HepG2 (cell line): ENCODE results near the gene AKT2. TPM values are rescaled to one million over a fixed set of nuclear protein-coding genes. Genes with fewer than 3 reads are reported as not detected.
A peak's percentile ranks its signal among the peaks of the same experiment; 100 is the strongest.

Experiments used
- DBP ChIP-seq: sonication (generic); formaldehyde crosslinking; IDR thresholded peaks from 2 replicates; pipeline ENCODE4 v1.4.0; 2020; ENCODE audit warnings: missing genetic modification reagents; ENCODE audit errors: not compliant biosample characterization
- E2F1 ChIP-seq: sonication (generic); formaldehyde crosslinking; IDR thresholded peaks from 2 replicates; pipeline ENCODE4 v1.5.0; 2020; ENCODE audit warnings: missing genetic modification reagents
- ELF1 ChIP-seq: sonication (generic); formaldehyde crosslinking; IDR thresholded peaks from 2 replicates; pipeline ENCODE4 v1.4.0; 2020; ENCODE audit warnings: missing genetic modification reagents
- FLYWCH1 ChIP-seq: sonication (generic); formaldehyde crosslinking; IDR thresholded peaks from 2 replicates; pipeline ENCODE4 v1.8.1; 2023; ENCODE audit warnings: mild to moderate bottlenecking, missing genetic modification reagents
- FUBP1 ChIP-seq: sonication (generic); formaldehyde crosslinking; IDR thresholded peaks from 2 replicates; pipeline ENCODE4 v1.5.1; 2020; ENCODE audit warnings: missing genetic modification reagents, mild to moderate bottlenecking, borderline replicate concordance
- GFI1 ChIP-seq: sonication (generic); formaldehyde crosslinking; IDR thresholded peaks from 2 replicates; pipeline ENCODE4 v1.5.0; 2020; ENCODE audit warnings: missing genetic modification reagents, mild to moderate bottlenecking, borderline replicate concordance
- JDP2 ChIP-seq: sonication (generic); formaldehyde crosslinking; IDR thresholded peaks from 2 replicates; pipeline ENCODE4 v1.8.1; 2022; ENCODE audit warnings: missing genetic modification reagents, borderline replicate concordance
- KAT2B ChIP-seq: fragments of 150-350 bp; IDR thresholded peaks from 2 replicates; pipeline ENCODE4 v1.6.1; 2014; ENCODE audit warnings: low read depth, low read length, borderline replicate concordance
- KLF12 ChIP-seq: sonication (generic); formaldehyde crosslinking; IDR thresholded peaks from 2 replicates; pipeline ENCODE4 v1.4.0; 2020; ENCODE audit warnings: missing genetic modification reagents, borderline replicate concordance
- LRRFIP1 ChIP-seq: sonication (generic); formaldehyde crosslinking; conservative IDR thresholded peaks from 2 replicates; pipeline ENCODE4 v1.4.0; 2020; ENCODE audit warnings: missing genetic modification reagents
- MAFF ChIP-seq: IDR thresholded peaks from 2 replicates; pipeline ENCODE4 v1.6.1; 2011; ENCODE audit warnings: low read depth, low read length, improper control_type of control experiment
- NR2F1 ChIP-seq, 2 experiments: fragments of 450-650 bp in 1 of 2; formaldehyde crosslinking in 1 of 2; IDR thresholded peaks; 2 replicates each; pipeline versions ENCODE4 v1.5.0 to v1.6.1; 2016 to 2020; ENCODE audit warnings: mild to moderate bottlenecking in 1 of 2, missing compliant biosample characterization in 1 of 2, missing genetic modification reagents in 1 of 2, moderate library complexity in 1 of 2
- RNF2 ChIP-seq: fragments of 450-650 bp; conservative IDR thresholded peaks from 2 replicates; pipeline ENCODE4 v1.6.1; 2016; ENCODE audit warnings: low read depth
- SNAI1 ChIP-seq: sonication (generic); formaldehyde crosslinking; IDR thresholded peaks from 2 replicates; pipeline ENCODE4 v1.5.0; 2020; ENCODE audit warnings: mild to moderate bottlenecking, missing genetic modification reagents, borderline replicate concordance
- TEAD3 ChIP-seq: optimal IDR thresholded peaks from 2 replicates; pipeline ENCODE3; 2016; ENCODE audit warnings: borderline replicate concordance
- THAP8 ChIP-seq: sonication (generic); formaldehyde crosslinking; IDR thresholded peaks from 2 replicates; pipeline ENCODE4 v1.5.1; 2020; ENCODE audit warnings: missing genetic modification reagents, mild to moderate bottlenecking, borderline replicate concordance
- TSC22D2 ChIP-seq: sonication (generic); formaldehyde crosslinking; IDR thresholded peaks from 2 replicates; pipeline ENCODE4 v1.5.1; 2020; ENCODE audit warnings: missing genetic modification reagents, mild to moderate bottlenecking, borderline replicate concordance
- YY1 ChIP-seq: IDR thresholded peaks from 2 replicates; pipeline ENCODE4 v1.6.1; 2011; ENCODE audit warnings: low read length, low read depth, moderate library complexity, mild to moderate bottlenecking; ENCODE audit not compliant: insufficient read depth, insufficient replicate concordance
- ZBTB42 ChIP-seq: sonication (generic); formaldehyde crosslinking; IDR thresholded peaks from 2 replicates; pipeline ENCODE4 v1.5.0; 2020; ENCODE audit warnings: mild to moderate bottlenecking, missing genetic modification reagents
- ZNF251 ChIP-seq: sonication (generic); formaldehyde crosslinking; IDR thresholded peaks from 2 replicates; pipeline ENCODE4 v1.9.0; 2021; ENCODE audit warnings: mild to moderate bottlenecking, missing genetic modification reagents
- ZNF660 ChIP-seq: sonication (generic); formaldehyde crosslinking; IDR thresholded peaks from 2 replicates; pipeline ENCODE4 v1.5.1; 2020; ENCODE audit warnings: mild to moderate bottlenecking, low read depth, missing genetic modification reagents, borderline replicate concordance
- polyA plus RNA-seq, 8 experiments: library from polyadenylated mRNA; depleted of rRNA in 3 of 8; stranded (reverse) in 7 of 8; unstranded in 1 of 8; fragments of >200 nt; fragmentation: Illumina TruSeq in 4 of 8; extraction: Trizol in 4 of 8; gene quantifications; 2 replicates each; pipeline versions ENCODE4 v1.2.1 to v1.2.3, GENCODE V29; 2011 to 2016; ENCODE audit warnings: low read depth in 4 of 8, missing spikeins in 1 of 8, mixed read lengths in 1 of 8; ENCODE audit not compliant: insufficient read depth in 1 of 8
- total RNA-seq, 5 experiments: library from RNA; depleted of rRNA; stranded (reverse); fragments of >200 nt; fragmentation: Illumina TruSeq; extraction: Trizol; gene quantifications; 2 replicates each; pipeline ENCODE4 v1.2.3, GENCODE V29; 2016; ENCODE audit warnings: low read depth in 1 of 5

AKT2 gene
- total and polyA plus RNA-seq, 2 of the 13 experiments (the other 11 are each of a cell fraction or from before 2014, with no cell fraction given): 82.1 to 173 TPM

GRCh38 chr19:40283414-40284250 lies 1.5 kb downstream of the AKT2 start (continued):
- no peak for TF ChIP-seq TSC22D2 (CRISPR knock-in tag)
- no peak for TF ChIP-seq GFI1 (CRISPR knock-in tag)
- TF ChIP-seq ZNF251 (CRISPR knock-in tag): no peak
- TF ChIP-seq DBP (CRISPR knock-in tag): no peak
- TF ChIP-seq SNAI1 (CRISPR knock-in tag): no peak
- peak; percentile 37 for TF ChIP-seq TEAD3 (CRISPR knock-in tag)
- no peak for TF ChIP-seq ZBTB42 (CRISPR knock-in tag)
- no peak for TF ChIP-seq KAT2B
- TF ChIP-seq E2F1 (CRISPR knock-in tag): no peak
- TF ChIP-seq KLF12 (CRISPR knock-in tag): no peak
- no peak for TF ChIP-seq MAFF
- TF ChIP-seq YY1: no peak
- no peak for TF ChIP-seq THAP8 (CRISPR knock-in tag)
- no peak for TF ChIP-seq ZNF660 (CRISPR knock-in tag)
- TF ChIP-seq FLYWCH1 (CRISPR knock-in tag): no peak
- TF ChIP-seq JDP2 (CRISPR knock-in tag): no peak
- no peak for TF ChIP-seq ELF1 (CRISPR knock-in tag)
- TF ChIP-seq LRRFIP1 (CRISPR knock-in tag): no peak
- no peak for TF ChIP-seq RNF2
- TF ChIP-seq FUBP1 (CRISPR knock-in tag): no peak
- peak; percentile 78 to 85 for TF ChIP-seq NR2F1 (CRISPR knock-in tag; IDR thresholded peaks at IDR 0.05)
